ENCODE results near the gene ERBB4.

The ERBB4 gene

GRCh38 chr2:211963969-211964368, 574.6 kb downstream of the ERBB4 start:
- Histone ChIP-seq H4K20me1 (no peaks in the 10 kb centered on the region), H3K4me1 (no peaks in the 10 kb centered on the region), H3K9ac (no peak overlapping the region), H3K9me3 (no peaks in the 10 kb centered on the region), H3K36me3 (no peaks in the 10 kb centered on the region), H3K4me3 (no peak overlapping the region), H3K4me2 (no peak overlapping the region), H3K27ac (no peak overlapping the region), H3K27me3 (no peaks in the 10 kb centered on the region)
- TF ChIP-seq Cebpa-rat (IDR thresholded peaks at IDR 0.05): no peak

GRCh38 chr2:211957799-211958198, 580.8 kb downstream of the ERBB4 start:
- TF ChIP-seq Cebpa-rat (IDR thresholded peaks at IDR 0.05): no peak
- Histone ChIP-seq H3K27ac (no peak overlapping the region), H4K20me1 (no peaks in the 10 kb centered on the region), H3K4me2 (no peak overlapping the region), H3K4me3 (no peak overlapping the region), H3K36me3 (no peaks in the 10 kb centered on the region), H3K4me1 (no peaks in the 10 kb centered on the region), H3K9ac (no peak overlapping the region), H3K27me3 (no peaks in the 10 kb centered on the region), H3K9me3 (no peaks in the 10 kb centered on the region)

DNA sequence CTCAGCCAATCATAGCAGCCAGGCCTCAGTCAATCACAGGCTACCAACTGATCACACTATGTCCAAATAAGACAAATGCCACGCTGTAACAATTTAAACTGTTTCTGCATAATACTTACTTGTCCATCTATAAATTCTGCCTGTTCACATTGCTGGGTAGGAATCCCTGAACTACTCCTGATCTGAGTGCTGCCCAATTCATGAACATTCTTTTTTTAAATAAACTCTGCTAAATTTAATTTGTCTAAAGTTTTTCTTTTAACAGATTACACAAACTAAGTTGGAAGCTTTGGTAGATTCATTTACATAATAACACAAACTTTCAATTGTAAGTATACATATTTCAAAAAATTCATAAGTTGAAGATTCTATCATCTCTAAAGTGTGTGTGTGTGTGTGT, 583.0 kb downstream of the ERBB4 start:
- no peak overlapping the region for H3K27ac ChIP-seq
- H3K9me3 ChIP-seq: no peaks in the 10 kb centered on the region
- TF ChIP-seq Cebpa-rat (IDR thresholded peaks at IDR 0.05): no peak
- no peaks in the 10 kb centered on the region for H4K20me1 ChIP-seq
- no peak overlapping the region for H3K9ac ChIP-seq
- no peak overlapping the region for H3K4me2 ChIP-seq
- no peaks in the 10 kb centered on the region for H3K36me3 ChIP-seq
- no peak overlapping the region for H3K4me3 ChIP-seq
- H3K4me1 ChIP-seq: no peaks in the 10 kb centered on the region
- no peaks in the 10 kb centered on the region for H3K27me3 ChIP-seq

DNA sequence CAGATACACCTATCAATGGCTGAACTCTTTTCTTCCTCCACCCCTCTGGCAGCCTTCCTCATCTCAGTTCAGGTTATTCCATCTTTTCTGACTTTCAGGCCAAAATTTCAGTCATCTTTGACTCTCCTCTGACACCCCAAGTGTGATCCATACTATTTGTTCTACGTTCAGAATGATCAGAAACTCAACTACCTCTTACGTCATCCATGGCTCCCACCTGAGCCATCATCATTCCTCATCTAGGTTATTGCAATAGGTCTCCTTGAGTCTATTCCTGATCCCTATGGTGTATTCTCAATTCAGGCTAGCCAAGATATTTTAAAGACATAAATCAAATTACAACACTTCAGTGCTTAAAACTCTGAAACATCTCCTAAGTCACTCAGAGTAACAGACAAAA, 589.7 kb downstream of the ERBB4 start:
- Histone ChIP-seq H3K36me3 (no peaks in the 10 kb centered on the region), H3K27me3 (no peaks in the 10 kb centered on the region), H3K4me2 (no peak overlapping the region), H3K4me3 (no peak overlapping the region), H4K20me1 (no peaks in the 10 kb centered on the region), H3K4me1 (no peaks in the 10 kb centered on the region), H3K9me3 (no peaks in the 10 kb centered on the region), H3K27ac (no peak overlapping the region), H3K9ac (no peak overlapping the region)
- no peak for TF ChIP-seq Cebpa-rat (IDR thresholded peaks at IDR 0.05)

DNA sequence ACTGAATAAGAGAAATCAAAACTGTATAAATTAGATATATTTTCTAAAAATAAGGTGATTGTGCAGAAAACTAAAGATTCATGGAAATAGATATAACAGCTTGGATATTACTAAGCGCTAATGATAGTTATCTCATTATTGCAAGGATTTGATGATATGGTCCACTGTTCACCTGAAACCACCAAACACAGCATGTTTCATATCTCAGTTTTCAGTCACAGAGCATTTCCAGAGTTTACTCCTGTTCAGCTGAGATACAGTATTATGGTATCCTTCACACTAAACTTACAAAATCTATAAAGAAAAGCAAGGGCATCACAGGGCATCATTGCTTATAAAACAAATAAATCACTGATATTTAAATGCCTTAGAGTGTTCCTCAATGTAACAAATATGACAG, 591.6 kb downstream of the ERBB4 start:
- no peak overlapping the region for H3K27ac ChIP-seq
- H3K4me1 ChIP-seq: no peaks in the 10 kb centered on the region
- no peak for TF ChIP-seq Cebpa-rat (IDR thresholded peaks at IDR 0.05)
- no peaks in the 10 kb centered on the region for H4K20me1 ChIP-seq
- no peak overlapping the region for H3K9ac ChIP-seq
- no peaks in the 10 kb centered on the region for H3K27me3 ChIP-seq
- H3K36me3 ChIP-seq: no peaks in the 10 kb centered on the region
- no peak overlapping the region for H3K4me2 ChIP-seq
- no peaks in the 10 kb centered on the region for H3K9me3 ChIP-seq
- no peak overlapping the region for H3K4me3 ChIP-seq

GRCh38 chr2:211944572-211944971, 594.0 kb downstream of the ERBB4 start:
- no peaks in the 10 kb centered on the region for H4K20me1 ChIP-seq
- no peak overlapping the region for H3K9ac ChIP-seq
- H3K36me3 ChIP-seq: no peaks in the 10 kb centered on the region
- H3K4me2 ChIP-seq: no peak overlapping the region
- TF ChIP-seq Cebpa-rat (IDR thresholded peaks at IDR 0.05): no peak
- H3K27ac ChIP-seq: no peak overlapping the region
- no peaks in the 10 kb centered on the region for H3K4me1 ChIP-seq
- no peaks in the 10 kb centered on the region for H3K27me3 ChIP-seq
- H3K9me3 ChIP-seq: no peaks in the 10 kb centered on the region
- H3K4me3 ChIP-seq: no peak overlapping the region

- H3K9me3 ChIP-seq: no peaks in the 10 kb centered on the region
- no peaks in the 10 kb centered on the region for H3K4me1 ChIP-seq
- no peaks in the 10 kb centered on the region for H3K27me3 ChIP-seq
- H3K4me2 ChIP-seq: no peak overlapping the region
- no peak for TF ChIP-seq Cebpa-rat (IDR thresholded peaks at IDR 0.05)
- no peak overlapping the region for H3K9ac ChIP-seq
- no peak overlapping the region for H3K4me3 ChIP-seq
- H3K36me3 ChIP-seq: no peaks in the 10 kb centered on the region
- no peaks in the 10 kb centered on the region for H4K20me1 ChIP-seq
- no peak overlapping the region for H3K27ac ChIP-seq
Measured at GRCh38 chr2:211942153-211942552, 596.4 kb downstream of the ERBB4 start.

GRCh38 chr2:211941216-211941747, 597.3 kb downstream of the ERBB4 start:
- Histone ChIP-seq H3K4me2 (no peak overlapping the region), H3K9ac (no peak overlapping the region), H3K36me3 (no peaks in the 10 kb centered on the region), H4K20me1 (no peaks in the 10 kb centered on the region), H3K9me3 (no peaks in the 10 kb centered on the region), H3K4me3 (no peak overlapping the region), H3K27me3 (no peaks in the 10 kb centered on the region), H3K4me1 (no peaks in the 10 kb centered on the region), H3K27ac (no peak overlapping the region)
- no peak for TF ChIP-seq Cebpa-rat (IDR thresholded peaks at IDR 0.05)

- Histone ChIP-seq H3K4me1 (no peaks in the 10 kb centered on the region), H3K9ac (no peak overlapping the region), H3K27ac (no peak overlapping the region), H3K36me3 (no peaks in the 10 kb centered on the region), H4K20me1 (no peaks in the 10 kb centered on the region), H3K9me3 (no peaks in the 10 kb centered on the region), H3K4me2 (no peak overlapping the region), H3K4me3 (no peak overlapping the region), H3K27me3 (no peaks in the 10 kb centered on the region)
- TF ChIP-seq Cebpa-rat (IDR thresholded peaks at IDR 0.05): no peak
Measured at GRCh38 chr2:211939177-211939576, 599.4 kb downstream of the ERBB4 start.

DNA sequence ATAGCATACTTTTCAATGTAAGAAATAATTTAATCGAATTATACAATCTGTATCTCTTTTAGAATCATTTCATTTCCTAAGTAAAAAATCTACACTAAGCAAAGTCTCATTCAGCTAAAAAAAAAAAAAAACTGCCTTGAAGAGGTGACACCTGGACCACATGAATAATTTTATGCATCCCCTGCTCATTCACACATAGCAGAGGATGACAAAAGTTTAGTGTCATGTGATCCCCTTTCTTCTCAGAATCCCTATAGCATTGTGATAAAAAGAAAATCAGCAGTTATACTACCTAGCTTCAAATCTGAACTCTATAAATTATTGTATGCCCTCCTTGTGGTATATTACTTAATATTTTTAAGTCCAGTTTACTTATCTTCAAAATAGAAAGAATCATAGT, 603.8 kb downstream of the ERBB4 start:
- Histone ChIP-seq H3K27me3 (no peaks in the 10 kb centered on the region), H3K4me3 (no peak overlapping the region), H3K4me1 (peaks cover 15% of the 10 kb centered on the region), H4K20me1 (no peaks in the 10 kb centered on the region), H3K36me3 (no peaks in the 10 kb centered on the region), H3K9ac (no peak overlapping the region), H3K27ac (no peak overlapping the region), H3K4me2 (no peak overlapping the region), H3K9me3 (no peaks in the 10 kb centered on the region)
- no peak for TF ChIP-seq Cebpa-rat (IDR thresholded peaks at IDR 0.05)

DNA sequence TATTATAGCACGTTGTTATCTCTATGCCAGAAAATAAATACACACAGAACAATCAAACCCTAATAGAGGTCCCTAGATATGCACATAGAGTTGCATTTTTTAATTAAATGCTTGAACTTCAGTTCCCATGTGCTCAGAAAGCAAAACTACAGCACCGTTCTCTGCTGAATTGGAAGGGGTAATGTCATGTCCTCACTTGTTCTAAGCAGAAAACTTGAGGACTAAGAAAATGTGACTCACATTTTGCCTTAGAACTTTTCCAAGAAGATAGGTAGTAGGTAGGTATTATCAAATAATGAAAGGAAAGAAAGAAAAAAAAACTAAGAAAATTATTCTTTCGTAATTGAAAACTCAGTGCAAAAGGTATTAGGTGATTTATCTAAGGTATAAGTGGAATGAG, 607.3 kb downstream of the ERBB4 start:
- Histone ChIP-seq H3K9me3 (no peaks in the 10 kb centered on the region), H4K20me1 (no peaks in the 10 kb centered on the region), H3K27ac (no peak overlapping the region), H3K4me1 (peaks cover 17% of the 10 kb centered on the region), H3K27me3 (no peaks in the 10 kb centered on the region), H3K4me3 (no peak overlapping the region), H3K4me2 (no peak overlapping the region; the same call in 1 of the 2 replicates), H3K36me3 (no peaks in the 10 kb centered on the region), H3K9ac (no peak overlapping the region)
- TF ChIP-seq Cebpa-rat (IDR thresholded peaks at IDR 0.05): no peak

Data from BLaER1 (cell line).